PFSK-1 (cell line): ENCODE data around the gene SMTN.

Source experiments
- FOXP2 ChIP-seq: optimal IDR thresholded peaks from 2 replicates; pipeline ENCODE3; 2011; ENCODE audit warnings: borderline replicate concordance, control low read depth, inconsistent platforms; ENCODE audit not compliant: insufficient read depth; ENCODE audit errors: extremely low read length, extremely low read depth
- POLR2AphosphoS5 ChIP-seq: IDR thresholded peaks from 2 replicates; pipeline ENCODE4 v1.6.1; 2012; ENCODE audit warnings: low read depth, mild to moderate bottlenecking, control low read depth, low read length, moderate library complexity
- SIN3A ChIP-seq: IDR thresholded peaks from 2 replicates; pipeline ENCODE4 v1.6.1; 2012; ENCODE audit warnings: mild to moderate bottlenecking, low read length, moderate library complexity, borderline replicate concordance; ENCODE audit not compliant: insufficient read depth
- TAF1 ChIP-seq: IDR thresholded peaks from 2 replicates; pipeline ENCODE4 v1.6.1; 2012; ENCODE audit warnings: low read length, control low read depth, borderline replicate concordance; ENCODE audit not compliant: insufficient read depth
- TF ChIP-seq, protein P1 (sequence below), 2 experiments: IDR thresholded peaks; 2 replicates each; pipeline versions ENCODE4 v1.6.1 to v1.8.0; 2011 to 2012; ENCODE audit warnings: low read depth in 2 of 2, low read length in 2 of 2, control low read depth in 1 of 2, inconsistent platforms in 1 of 2, mild to moderate bottlenecking in 1 of 2, moderate library complexity in 1 of 2; ENCODE audit not compliant: insufficient read depth in 1 of 2

Gene SMTN

DNA sequence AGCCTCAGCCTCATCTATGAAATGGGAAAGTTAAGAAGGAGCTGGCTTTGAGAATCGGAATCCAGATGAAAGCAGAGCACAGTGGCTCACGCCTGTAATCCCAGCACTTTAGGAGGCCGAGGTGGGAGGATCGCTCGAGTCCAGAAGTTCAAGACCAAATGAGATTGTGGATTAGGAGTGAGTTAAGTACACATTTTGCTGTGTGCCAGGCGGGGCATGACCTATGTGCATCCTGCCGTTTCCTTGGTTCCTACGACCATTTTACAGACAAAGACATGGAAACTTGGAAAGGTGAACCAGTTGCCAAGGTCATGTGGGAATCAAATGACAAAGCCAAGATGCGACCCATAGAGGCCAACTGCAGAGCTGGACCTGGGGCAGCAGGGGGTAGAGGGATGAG is 55.0 kb downstream of the SMTN start:
- TF ChIP-seq FOXP2, result no peak
- no peak for TF ChIP-seq SIN3A
- no peak for TF ChIP-seq POLR2AphosphoS5
- no peak for TF ChIP-seq TAF1
- TF ChIP-seq, protein P1, sequence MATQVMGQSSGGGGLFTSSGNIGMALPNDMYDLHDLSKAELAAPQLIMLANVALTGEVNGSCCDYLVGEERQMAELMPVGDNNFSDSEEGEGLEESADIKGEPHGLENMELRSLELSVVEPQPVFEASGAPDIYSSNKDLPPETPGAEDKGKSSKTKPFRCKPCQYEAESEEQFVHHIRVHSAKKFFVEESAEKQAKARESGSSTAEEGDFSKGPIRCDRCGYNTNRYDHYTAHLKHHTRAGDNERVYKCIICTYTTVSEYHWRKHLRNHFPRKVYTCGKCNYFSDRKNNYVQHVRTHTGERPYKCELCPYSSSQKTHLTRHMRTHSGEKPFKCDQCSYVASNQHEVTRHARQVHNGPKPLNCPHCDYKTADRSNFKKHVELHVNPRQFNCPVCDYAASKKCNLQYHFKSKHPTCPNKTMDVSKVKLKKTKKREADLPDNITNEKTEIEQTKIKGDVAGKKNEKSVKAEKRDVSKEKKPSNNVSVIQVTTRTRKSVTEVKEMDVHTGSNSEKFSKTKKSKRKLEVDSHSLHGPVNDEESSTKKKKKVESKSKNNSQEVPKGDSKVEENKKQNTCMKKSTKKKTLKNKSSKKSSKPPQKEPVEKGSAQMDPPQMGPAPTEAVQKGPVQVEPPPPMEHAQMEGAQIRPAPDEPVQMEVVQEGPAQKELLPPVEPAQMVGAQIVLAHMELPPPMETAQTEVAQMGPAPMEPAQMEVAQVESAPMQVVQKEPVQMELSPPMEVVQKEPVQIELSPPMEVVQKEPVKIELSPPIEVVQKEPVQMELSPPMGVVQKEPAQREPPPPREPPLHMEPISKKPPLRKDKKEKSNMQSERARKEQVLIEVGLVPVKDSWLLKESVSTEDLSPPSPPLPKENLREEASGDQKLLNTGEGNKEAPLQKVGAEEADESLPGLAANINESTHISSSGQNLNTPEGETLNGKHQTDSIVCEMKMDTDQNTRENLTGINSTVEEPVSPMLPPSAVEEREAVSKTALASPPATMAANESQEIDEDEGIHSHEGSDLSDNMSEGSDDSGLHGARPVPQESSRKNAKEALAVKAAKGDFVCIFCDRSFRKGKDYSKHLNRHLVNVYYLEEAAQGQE (IDR thresholded peaks at IDR 0.05; ENCODE audit: insufficient read depth in 1 of 2, low read depth in 2 of 2, low read length in 2 of 2), result no peak

DNA sequence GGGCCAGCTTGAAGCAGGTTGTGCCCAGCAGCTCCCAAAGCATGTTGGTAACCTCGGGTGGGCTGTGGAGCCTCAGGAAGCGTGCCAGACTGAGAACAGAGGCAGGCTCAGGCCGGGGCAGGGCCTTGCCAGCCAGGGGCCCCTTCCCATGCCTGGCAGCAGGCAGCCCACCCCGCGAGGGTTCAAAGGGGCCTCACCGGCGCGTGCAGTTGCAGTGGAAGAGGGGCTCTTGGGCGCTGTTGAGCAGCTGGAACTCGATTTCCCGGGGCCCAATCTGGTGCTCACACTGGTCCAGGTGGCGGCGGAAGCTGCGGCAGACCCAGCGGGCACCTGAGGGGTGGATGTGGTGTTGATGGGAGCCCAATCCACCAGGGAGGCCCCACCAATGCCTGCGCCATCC is 55.6 kb downstream of the SMTN start:
- no peak for TF ChIP-seq FOXP2
- TF ChIP-seq, protein P1 (IDR thresholded peaks at IDR 0.05; ENCODE audit: insufficient read depth in 1 of 2, low read depth in 2 of 2, low read length in 2 of 2), result no peak
- TF ChIP-seq POLR2AphosphoS5, result no peak
- no peak for TF ChIP-seq TAF1

DNA sequence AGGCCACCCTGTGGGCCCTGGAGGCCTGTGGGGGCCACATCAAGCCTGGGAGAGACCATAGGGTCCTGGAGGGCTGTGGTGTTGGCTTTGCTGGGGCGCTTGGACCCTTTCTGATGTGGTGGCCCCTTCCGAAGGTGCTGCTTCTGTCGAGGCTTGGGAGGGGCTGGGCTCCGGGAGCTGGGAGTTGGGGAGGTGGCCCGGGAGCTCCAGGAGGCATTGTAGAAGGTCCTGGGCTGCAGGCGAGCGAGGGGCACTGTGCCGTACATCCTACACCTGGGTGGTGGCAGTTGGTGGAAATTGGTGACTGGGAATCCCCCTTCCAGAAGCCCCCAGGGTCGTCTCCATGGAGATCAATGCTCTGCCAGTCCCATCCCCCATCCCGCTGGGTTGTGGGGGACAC is 56.6 kb downstream of the SMTN start:
- TF ChIP-seq TAF1, result no peak
- TF ChIP-seq, protein P1 (IDR thresholded peaks at IDR 0.05; ENCODE audit: insufficient read depth in 1 of 2, low read depth in 2 of 2, low read length in 2 of 2), result no peak

DNA sequence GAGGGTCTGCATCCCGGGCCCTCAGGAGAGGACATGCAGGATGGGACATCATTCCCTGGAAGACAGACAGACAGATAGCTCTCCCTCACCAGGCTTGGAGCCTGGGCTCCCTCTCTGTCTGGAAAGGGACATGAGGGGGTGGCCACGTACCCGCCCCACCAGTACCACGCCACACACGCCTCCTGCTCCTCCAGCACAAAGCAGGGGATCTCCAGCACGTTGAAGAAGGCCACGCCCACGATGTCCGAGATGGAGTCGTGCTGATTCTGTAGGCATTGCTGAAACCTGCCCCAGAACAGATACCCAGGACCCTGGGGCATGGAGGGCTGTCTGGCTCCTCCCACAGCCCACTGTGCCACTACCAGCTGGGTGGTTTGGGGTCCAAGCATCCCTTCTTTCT is 57.0 kb downstream of the SMTN start:
- TF ChIP-seq SIN3A (no peak), FOXP2 (no peak), TAF1 (no peak)

DNA sequence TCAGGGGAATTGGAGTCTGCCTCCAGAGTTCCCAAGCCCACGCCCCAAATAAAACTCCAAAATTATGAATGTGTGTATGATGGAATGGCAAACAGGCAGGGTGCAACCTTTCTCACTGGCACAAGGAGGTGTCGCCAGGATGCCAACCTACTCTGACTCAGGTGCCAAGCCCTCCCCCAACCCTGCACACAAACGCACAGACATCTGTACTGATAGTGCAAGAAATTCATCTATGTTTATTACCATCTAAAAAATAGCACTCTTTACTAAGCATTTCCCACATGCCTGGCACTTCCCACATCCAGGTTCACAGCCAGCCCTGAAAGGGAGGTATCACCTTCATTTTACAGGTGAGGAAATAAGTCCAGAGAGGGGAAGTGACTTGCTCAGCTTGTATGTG is 57.9 kb downstream of the SMTN start:
- TF ChIP-seq, protein P1 (IDR thresholded peaks at IDR 0.05; ENCODE audit: insufficient read depth in 1 of 2, low read depth in 2 of 2, low read length in 2 of 2), result no peak
- TF ChIP-seq SIN3A (no peak), POLR2AphosphoS5 (no peak), FOXP2 (no peak), TAF1 (no peak)
